Nephron (organoid): ENCODE data around the gene WFS1.

Source experiments
- H3K27ac Mint-ChIP-seq, 3 experiments: 2 replicates each; pipeline ENCODE4 v1.8.0; 2020; ENCODE audit warnings: mixed read lengths in 3 of 3, mild to moderate bottlenecking in 2 of 3, moderate library complexity in 1 of 3
- H3K27me3 Mint-ChIP-seq: 2 replicates; pipeline ENCODE4 v1.8.0; 2021; ENCODE audit warnings: low read depth, mild to moderate bottlenecking, moderate library complexity, mixed read lengths
- H3K36me3 Mint-ChIP-seq: 2 replicates; pipeline ENCODE4 v1.8.0; 2020; ENCODE audit warnings: low read depth, mixed read lengths
- H3K4me1 Mint-ChIP-seq: 2 replicates; pipeline ENCODE4 v1.8.0; 2020; ENCODE audit warnings: mixed read lengths
- H3K4me3 Mint-ChIP-seq, 3 experiments: 2 replicates each; pipeline ENCODE4 v1.8.0; 2020; ENCODE audit warnings: mild to moderate bottlenecking in 3 of 3, mixed read lengths in 3 of 3, moderate library complexity in 2 of 3
- H3K9me3 Mint-ChIP-seq: 2 replicates; pipeline ENCODE4 v1.8.0; 2020; ENCODE audit warnings: mixed read lengths
- TF ChIP-seq, protein P1 (sequence below), 3 experiments: fragments of 200-600 bp; sonication (generic); IDR thresholded peaks; one replicate each; pipeline ENCODE4 v1.5.0; 2021; ENCODE audit warnings: antibody characterized with exemption in 3 of 3; ENCODE audit not compliant: unreplicated experiment in 3 of 3

Gene WFS1

DNA sequence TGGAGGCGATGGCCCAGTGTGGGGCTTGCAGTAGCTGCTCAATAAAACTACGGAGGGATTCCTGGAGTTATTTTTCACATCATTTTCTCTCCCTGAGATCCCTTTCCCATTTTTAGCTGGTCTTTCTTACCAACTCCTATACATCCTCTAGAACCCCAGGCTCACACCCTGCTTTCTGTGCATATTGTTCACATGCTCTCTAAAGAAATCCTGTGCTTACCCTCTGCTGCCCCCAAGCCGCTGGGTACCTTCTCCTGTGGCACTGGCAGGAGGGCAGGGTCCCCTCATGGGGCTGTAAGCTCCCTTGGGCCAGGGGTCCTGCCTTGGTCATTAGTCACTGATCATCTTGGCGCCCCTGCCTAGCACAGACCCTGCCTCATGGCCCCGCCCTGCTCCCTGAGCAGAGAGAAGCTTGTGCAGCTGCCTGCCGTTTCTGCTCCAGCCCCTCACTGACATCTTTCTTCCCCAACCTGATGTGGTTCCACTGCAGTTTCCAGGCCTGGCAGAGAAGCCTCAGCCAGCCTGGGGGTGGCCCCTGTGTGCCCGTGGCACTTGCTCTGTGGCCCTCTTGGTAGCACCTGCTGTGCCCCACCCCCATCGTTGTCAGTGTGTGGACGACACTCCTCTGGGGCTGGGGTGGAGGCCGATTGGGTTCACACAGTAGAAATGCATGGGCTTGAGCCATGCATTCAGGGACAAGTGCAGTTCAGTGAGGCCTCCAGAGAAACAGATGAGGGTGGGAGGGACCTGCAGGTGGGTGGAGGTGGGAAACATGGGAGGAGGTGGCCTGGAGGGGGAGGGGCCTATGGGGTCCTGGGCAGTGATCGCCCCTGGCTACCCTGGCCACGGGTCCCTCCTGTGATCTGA, 69.5 kb downstream of the WFS1 start:
- Mint-ChIP-seq H3K4me3 (no peak overlapping the region), H3K36me3 (no peaks in the 10 kb centered on the region), H3K27me3 (peaks cover 63% of the 10 kb centered on the region), H3K27ac (no peak overlapping the region), H3K9me3 (peaks cover 2% of the 10 kb centered on the region), H3K4me1 (peaks cover 11% of the 10 kb centered on the region)
- TF ChIP-seq, protein P1, sequence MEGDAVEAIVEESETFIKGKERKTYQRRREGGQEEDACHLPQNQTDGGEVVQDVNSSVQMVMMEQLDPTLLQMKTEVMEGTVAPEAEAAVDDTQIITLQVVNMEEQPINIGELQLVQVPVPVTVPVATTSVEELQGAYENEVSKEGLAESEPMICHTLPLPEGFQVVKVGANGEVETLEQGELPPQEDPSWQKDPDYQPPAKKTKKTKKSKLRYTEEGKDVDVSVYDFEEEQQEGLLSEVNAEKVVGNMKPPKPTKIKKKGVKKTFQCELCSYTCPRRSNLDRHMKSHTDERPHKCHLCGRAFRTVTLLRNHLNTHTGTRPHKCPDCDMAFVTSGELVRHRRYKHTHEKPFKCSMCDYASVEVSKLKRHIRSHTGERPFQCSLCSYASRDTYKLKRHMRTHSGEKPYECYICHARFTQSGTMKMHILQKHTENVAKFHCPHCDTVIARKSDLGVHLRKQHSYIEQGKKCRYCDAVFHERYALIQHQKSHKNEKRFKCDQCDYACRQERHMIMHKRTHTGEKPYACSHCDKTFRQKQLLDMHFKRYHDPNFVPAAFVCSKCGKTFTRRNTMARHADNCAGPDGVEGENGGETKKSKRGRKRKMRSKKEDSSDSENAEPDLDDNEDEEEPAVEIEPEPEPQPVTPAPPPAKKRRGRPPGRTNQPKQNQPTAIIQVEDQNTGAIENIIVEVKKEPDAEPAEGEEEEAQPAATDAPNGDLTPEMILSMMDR (IDR thresholded peaks at IDR 0.05; ENCODE audit: unreplicated experiment in 3 of 3): no peak

GRCh38 chr4:6339818-6340445, 70.3 kb downstream of the WFS1 start:
- no peak overlapping the region for H3K4me3 Mint-ChIP-seq
- H3K9me3 Mint-ChIP-seq: peaks cover under 1% of the 10 kb centered on the region
- H3K27me3 Mint-ChIP-seq: peaks cover 56% of the 10 kb centered on the region
- no peak overlapping the region for H3K27ac Mint-ChIP-seq
- TF ChIP-seq, protein P1 (IDR thresholded peaks at IDR 0.05; ENCODE audit: unreplicated experiment in 3 of 3): no peak
- H3K36me3 Mint-ChIP-seq: no peaks in the 10 kb centered on the region
- peaks cover 11% of the 10 kb centered on the region for H3K4me1 Mint-ChIP-seq

GRCh38 chr4:6340446-6341015, 70.9 kb downstream of the WFS1 start:
- Mint-ChIP-seq H3K27ac (no peak overlapping the region), H3K36me3 (no peaks in the 10 kb centered on the region), H3K9me3 (no peaks in the 10 kb centered on the region), H3K4me1 (peaks cover 11% of the 10 kb centered on the region), H3K27me3 (peaks cover 50% of the 10 kb centered on the region), H3K4me3 (no peak overlapping the region)
- TF ChIP-seq, protein P1 (IDR thresholded peaks at IDR 0.05; ENCODE audit: unreplicated experiment in 3 of 3): no peak

DNA sequence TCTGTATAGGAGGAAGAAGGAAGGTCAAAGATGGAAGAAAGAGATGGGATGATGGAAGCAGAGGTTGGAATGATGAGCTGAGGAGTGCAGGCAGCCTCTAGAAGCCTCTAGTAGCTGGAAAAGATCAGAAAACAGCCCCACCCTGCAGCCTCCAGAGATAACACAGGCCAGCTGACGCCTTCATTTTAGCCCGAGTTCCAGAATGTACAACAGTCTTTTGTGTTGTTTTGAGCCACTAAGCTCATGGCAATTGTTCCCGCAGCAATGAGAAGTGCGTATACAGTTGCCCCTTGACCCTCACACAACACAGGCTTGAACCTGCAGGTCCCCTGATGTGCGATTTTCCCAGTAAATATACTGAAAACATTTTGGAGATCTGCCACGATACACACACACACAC, 72.0 kb downstream of the WFS1 start:
- TF ChIP-seq, protein P1 (IDR thresholded peaks at IDR 0.05; ENCODE audit: unreplicated experiment in 3 of 3): no peak
- H3K4me3 Mint-ChIP-seq: no peak overlapping the region
- H3K27ac Mint-ChIP-seq: no peak overlapping the region
- H3K36me3 Mint-ChIP-seq: no peaks in the 10 kb centered on the region
- peaks cover 11% of the 10 kb centered on the region for H3K4me1 Mint-ChIP-seq
- peaks cover 51% of the 10 kb centered on the region for H3K27me3 Mint-ChIP-seq
- no peaks in the 10 kb centered on the region for H3K9me3 Mint-ChIP-seq

DNA sequence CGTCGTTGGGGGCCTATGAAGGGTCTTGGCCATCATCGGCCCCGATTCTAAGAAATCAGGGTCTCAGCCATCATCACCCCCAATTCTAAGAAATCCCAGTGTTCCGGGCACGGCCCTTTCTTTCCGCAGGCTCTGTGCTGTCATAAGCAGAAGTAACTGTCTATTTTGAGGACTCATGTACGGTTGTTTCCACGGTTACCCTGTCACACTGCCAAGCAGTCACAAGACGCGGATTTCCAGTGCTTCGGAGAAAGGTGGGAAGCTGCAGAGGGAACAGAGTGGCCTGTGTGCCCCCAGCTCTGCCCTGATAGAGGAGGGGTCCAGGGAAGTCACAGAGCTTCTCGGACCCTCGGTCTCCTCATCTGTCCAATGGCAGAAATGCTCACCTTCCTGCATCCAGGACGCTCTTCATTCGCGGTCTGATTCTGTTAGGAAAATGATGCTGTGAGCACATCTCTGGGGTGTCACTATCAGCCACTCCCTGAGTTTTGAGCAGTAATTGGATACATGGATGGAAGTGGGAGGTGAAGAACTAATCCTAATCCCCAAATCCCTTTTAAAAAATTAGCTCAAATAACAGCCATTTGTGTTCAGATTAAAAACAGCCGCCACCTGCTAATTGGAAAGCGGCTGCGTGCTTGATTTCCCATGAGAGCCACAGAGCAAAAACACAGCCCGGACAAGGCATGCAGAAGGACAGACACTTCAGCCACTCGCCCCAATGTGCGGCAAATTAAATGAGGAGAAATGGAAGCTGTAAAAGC, 73.1 kb downstream of the WFS1 start:
- Mint-ChIP-seq H3K4me1 (peaks cover 11% of the 10 kb centered on the region), H3K4me3 (no peak overlapping the region), H3K27ac (no peak overlapping the region), H3K36me3 (no peaks in the 10 kb centered on the region), H3K9me3 (no peaks in the 10 kb centered on the region), H3K27me3 (peaks cover 46% of the 10 kb centered on the region)
- TF ChIP-seq, protein P1 (IDR thresholded peaks at IDR 0.05; ENCODE audit: unreplicated experiment in 3 of 3): no peak
